ENCODE results near the gene TRAF7. TPM values are rescaled to one million over a fixed set of nuclear protein-coding genes. Genes with fewer than 3 reads are reported as not detected.

Gene TRAF7
- total RNA-seq, 2 experiments from 2014 or later: 19.9 to 24.0 TPM

- ChIA-PET POLR2A (no interaction called here), CTCF (no interaction called here)
- H3K4me3 ChIP-seq (ENCODE audit: low read length): no peak overlapping the region
- no peaks in the 10 kb centered on the region for H3K27me3 ChIP-seq (ENCODE audit: control insufficient read depth in 1 of 2, insufficient read depth in 2 of 2, low read length in 2 of 2)
- peaks cover 63% of the 10 kb centered on the region for H3K4me1 ChIP-seq (ENCODE audit: insufficient read depth, low read length)
- no peaks in the 10 kb centered on the region for H3K27me3 Mint-ChIP-seq
- peaks cover 9% of the 10 kb centered on the region for H3K36me3 ChIP-seq (ENCODE audit: insufficient read depth, low read length)
- no peak for TF ChIP-seq CTCF (IDR thresholded peaks at IDR 0.05)
- H3K9me3 ChIP-seq (ENCODE audit: control insufficient read depth in 1 of 2, insufficient read depth in 1 of 2, low read length in 2 of 2): no peaks in the 10 kb centered on the region
- H3K9me3 Mint-ChIP-seq: no peaks in the 10 kb centered on the region
- ATAC-seq (ENCODE audit: poor library complexity): no peak
- H3K4me3 Mint-ChIP-seq: no peak overlapping the region
- H3K36me3 Mint-ChIP-seq (ENCODE audit: low read depth): peaks cover 19% of the 10 kb centered on the region
- peaks cover 41% of the 10 kb centered on the region for H3K4me1 Mint-ChIP-seq (ENCODE audit: low read depth)
- H3K27ac Mint-ChIP-seq: peak overlapping the region; percentile 24
- intact Hi-C loops (cut with DNase I, micrococcal nuclease): loop anchor here in 1 of 2 experiments (10.0 kb wide), 1 partner anchor 293 kb away; no protein-coding TSS in a partner anchor
- DNase-seq: no peak
- H3K27ac ChIP-seq (ENCODE audit: low read depth in 1 of 2, low read length in 2 of 2): no peak overlapping the region
Observed at GRCh38 chr16:2158262-2158638, 2.7 kb downstream of the TRAF7 start.

GRCh38 chr16:2159175-2159838 is 3.7 kb downstream of the TRAF7 start:
- Mint-ChIP-seq H3K4me3 (peak overlapping the region; percentile 11), H3K4me1 (ENCODE audit: low read depth) (peaks cover 31% of the 10 kb centered on the region), H3K36me3 (ENCODE audit: low read depth) (peaks cover 11% of the 10 kb centered on the region), H3K9me3 (no peaks in the 10 kb centered on the region), H3K27ac (no peak overlapping the region), H3K27me3 (no peaks in the 10 kb centered on the region)
- DNase-seq (no peak), ATAC-seq (ENCODE audit: poor library complexity) (no peak)
- Histone ChIP-seq H3K4me1 (ENCODE audit: insufficient read depth, low read length) (peaks cover 59% of the 10 kb centered on the region), H3K36me3 (ENCODE audit: insufficient read depth, low read length) (peaks cover 3% of the 10 kb centered on the region), H3K27ac (ENCODE audit: low read depth in 1 of 2, low read length in 2 of 2) (no peak overlapping the region), H3K27me3 (ENCODE audit: control insufficient read depth in 1 of 2, insufficient read depth in 2 of 2, low read length in 2 of 2) (no peaks in the 10 kb centered on the region), H3K4me3 (ENCODE audit: low read length) (no peak overlapping the region), H3K9me3 (ENCODE audit: control insufficient read depth in 1 of 2, insufficient read depth in 1 of 2, low read length in 2 of 2) (peaks cover 0 to 9% of the 10 kb centered on the region in 2 experiments)
- ChIA-PET CTCF (no interaction called here), POLR2A (no interaction called here)
- intact Hi-C loops (cut with DNase I, micrococcal nuclease): loop anchor here in 1 of 2 experiments (10.0 kb wide), 1 partner anchor 295 kb away; no protein-coding TSS in a partner anchor
- no peak for TF ChIP-seq CTCF (IDR thresholded peaks at IDR 0.05)

GRCh38 chr16:2160915-2161551 is 5.5 kb downstream of the TRAF7 start:
- Mint-ChIP-seq H3K27ac (no peak overlapping the region), H3K4me1 (ENCODE audit: low read depth) (peaks cover 18% of the 10 kb centered on the region), H3K27me3 (no peaks in the 10 kb centered on the region), H3K9me3 (no peaks in the 10 kb centered on the region), H3K4me3 (no peak overlapping the region), H3K36me3 (ENCODE audit: low read depth) (peaks cover 1% of the 10 kb centered on the region)
- ATAC-seq (ENCODE audit: poor library complexity) (no peak), DNase-seq (no peak)
- Histone ChIP-seq H3K4me1 (ENCODE audit: insufficient read depth, low read length) (peaks cover 50% of the 10 kb centered on the region), H3K36me3 (ENCODE audit: insufficient read depth, low read length) (peaks cover 8% of the 10 kb centered on the region), H3K9me3 (ENCODE audit: control insufficient read depth in 1 of 2, insufficient read depth in 1 of 2, low read length in 2 of 2) (peaks cover 0 to 11% of the 10 kb centered on the region in 2 experiments), H3K27ac (ENCODE audit: low read depth in 1 of 2, low read length in 2 of 2) (no peak overlapping the region), H3K27me3 (ENCODE audit: control insufficient read depth in 1 of 2, insufficient read depth in 2 of 2, low read length in 2 of 2) (no peaks in the 10 kb centered on the region), H3K4me3 (ENCODE audit: low read length) (no peak overlapping the region)
- no peak for TF ChIP-seq CTCF (IDR thresholded peaks at IDR 0.05)
- ChIA-PET CTCF (no interaction called here), POLR2A (no interaction called here)
- intact Hi-C loops (cut with DNase I, micrococcal nuclease): no loop called here

Data from CD4-positive, alpha-beta T cell (primary cell).